GM12891 (cell line): ENCODE results near the gene POC1A.

Source experiments
- POLR2A ChIP-seq: IDR thresholded peaks from 2 replicates; pipeline ENCODE4 v1.6.1; 2011; ENCODE audit warnings: low read depth, low read length, control low read depth
- POLR2AphosphoS5 ChIP-seq: IDR thresholded peaks from 2 replicates; pipeline ENCODE4 v1.6.1; 2011; ENCODE audit warnings: low read depth, low read length, control low read depth

GRCh38 chr3:52065264-52065756 is 88.9 kb downstream of the POC1A start:
- TF ChIP-seq POLR2AphosphoS5 (no peak), POLR2A (no peak)
